Measurements from ENCODE around the gene YAE1.

The YAE1 gene

DNA sequence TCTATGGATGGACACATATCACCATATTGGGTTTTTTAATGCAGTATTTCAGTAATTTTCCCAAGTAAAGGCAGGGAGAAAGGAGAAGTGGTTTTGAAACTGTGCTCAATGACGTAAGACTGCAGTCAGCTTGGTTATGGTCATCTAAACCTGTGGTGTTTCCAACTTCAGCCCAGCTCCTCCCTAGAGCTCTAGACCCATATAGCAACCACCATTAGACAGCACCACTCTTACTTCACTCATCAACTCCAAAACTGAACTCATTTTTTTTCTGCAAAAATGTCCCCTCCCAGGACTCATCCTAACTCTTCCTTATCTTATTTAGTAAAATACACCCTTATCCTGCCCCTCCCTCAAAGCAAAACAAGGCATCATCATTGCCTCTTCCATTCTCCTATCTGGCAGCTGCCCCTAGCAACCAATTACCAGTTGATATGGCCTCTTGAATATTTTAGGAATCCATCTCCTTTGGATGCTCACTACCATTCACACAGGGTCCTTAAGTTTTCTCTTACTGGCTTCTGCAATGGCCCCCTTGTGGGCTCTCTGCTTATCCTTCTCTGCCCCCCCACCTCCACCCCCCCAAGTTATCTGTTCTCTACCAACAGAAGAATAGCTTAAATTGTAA is 55.7 kb downstream of the YAE1 start:
- no peaks in the 10 kb centered on the region for H3K36me3 ChIP-seq (ENCODE audit: control insufficient read depth, insufficient read depth, low read length, severe bottlenecking)
- peak; percentile 26 for DNase-seq (ENCODE audit: low read depth)

More for the DNA sequence above, 55.7 kb downstream of the YAE1 start:
- H3K4me1 ChIP-seq (ENCODE audit: control insufficient read depth, insufficient read depth, low read length), result peaks cover 45% of the 10 kb centered on the region
- H3K4me3 ChIP-seq (ENCODE audit: low read length), result peak overlapping the region; percentile 93
- H3K9me3 ChIP-seq (ENCODE audit: control insufficient read depth, low read length), result no peaks in the 10 kb centered on the region
- H3K9ac ChIP-seq (ENCODE audit: low read length), result no peak overlapping the region
- H3K27me3 ChIP-seq (replicated peaks; ENCODE audit: control insufficient read depth, insufficient read depth, low read length), result no peaks in the 10 kb centered on the region
